Keratinocyte (primary cell): Measurements from ENCODE around the gene PDCD11. TPM values are rescaled to one million over a fixed set of nuclear protein-coding genes. Genes with fewer than 3 reads are reported as not detected.
"Not testable (repeated sequence)": the region's sequence is repeated elsewhere in the genome, so short reads cannot be mapped to it uniquely, and the experiment has no call there.

Experiments used
- DNase-seq: peaks from one replicate; pipeline ENCODE4 v3.0.0-alpha.2; 2011; ENCODE audit warnings: low read depth, missing footprints, low spot score
- FAIRE-seq: peaks from 2 replicates; lab custom pipeline; 2011; peaks lifted over from hg19 to GRCh38; lab: Jason Lieb, UNC
- H2AFZ ChIP-seq: 2 replicates; pipeline ENCODE4 v1.6.0; 2012; ENCODE audit warnings: low read length, control low read depth, inconsistent platforms; ENCODE audit not compliant: control insufficient read depth
- H3K27ac ChIP-seq: 2 replicates; pipeline ENCODE4 v1.5.1; 2011; ENCODE audit warnings: low read length; ENCODE audit not compliant: control insufficient read depth, insufficient read depth
- H3K27me3 ChIP-seq: 3 replicates; pipeline ENCODE4 v1.6.0; 2011; ENCODE audit warnings: low read length; ENCODE audit not compliant: control insufficient read depth, insufficient read depth; ENCODE audit errors: extremely low read depth
- H3K36me3 ChIP-seq, 2 experiments: 2 replicates in 1 of 2; 3 replicates in 1 of 2; pipeline ENCODE4 v1.5.1; 2011; ENCODE audit warnings: low read length in 2 of 2, mild to moderate bottlenecking in 1 of 2; ENCODE audit not compliant: control insufficient read depth in 2 of 2, insufficient read depth in 2 of 2; ENCODE audit errors: extremely low read depth in 1 of 2
- H3K4me1 ChIP-seq: 3 replicates; pipeline ENCODE4 v1.5.1; 2011; ENCODE audit warnings: low read length; ENCODE audit not compliant: control insufficient read depth, insufficient read depth; ENCODE audit errors: extremely low read depth
- H3K4me2 ChIP-seq: 3 replicates; pipeline ENCODE4 v1.6.0; 2011; ENCODE audit warnings: low read depth, low read length; ENCODE audit not compliant: control insufficient read depth, insufficient read depth; ENCODE audit errors: extremely low read depth
- H3K4me3 ChIP-seq, 3 experiments: fragments of 200-600 bp in 1 of 3; sonication (generic) in 1 of 3; 2 replicates in 2 of 3; 3 replicates in 1 of 3; pipeline ENCODE4 v1.5.1; 2011 to 2016; ENCODE audit warnings: low read length in 3 of 3, mild to moderate bottlenecking in 3 of 3, control low read depth in 2 of 3, inconsistent platforms in 1 of 3, low read depth in 1 of 3, mixed read lengths in 1 of 3, mixed run types in 1 of 3, moderate library complexity in 1 of 3; ENCODE audit not compliant: control insufficient read depth in 2 of 3, insufficient read depth in 2 of 3; ENCODE audit errors: extremely low read depth in 1 of 3
- H3K79me2 ChIP-seq: 2 replicates; pipeline ENCODE4 v1.6.0; 2012; ENCODE audit warnings: low read length; ENCODE audit not compliant: control insufficient read depth, insufficient read depth
- H3K9ac ChIP-seq: 3 replicates; pipeline ENCODE4 v1.6.0; 2011; ENCODE audit warnings: low read length; ENCODE audit not compliant: control insufficient read depth, insufficient read depth; ENCODE audit errors: extremely low read depth
- H3K9me1 ChIP-seq: 3 replicates; pipeline ENCODE4 v1.6.0; 2011; ENCODE audit warnings: low read length; ENCODE audit not compliant: control insufficient read depth, insufficient read depth; ENCODE audit errors: extremely low read depth
- H3K9me3 ChIP-seq: 2 replicates; pipeline ENCODE4 v1.5.1; 2012; ENCODE audit warnings: low read depth, low read length; ENCODE audit not compliant: control insufficient read depth
- H4K20me1 ChIP-seq: 3 replicates; pipeline ENCODE4 v1.6.0; 2011; ENCODE audit warnings: low read length; ENCODE audit not compliant: control insufficient read depth, insufficient read depth; ENCODE audit errors: extremely low read depth
- EZH2 ChIP-seq: IDR thresholded peaks from one replicate; pipeline ENCODE4 v1.6.1; 2012; ENCODE audit warnings: inconsistent platforms, mild to moderate bottlenecking, low read length, moderate library complexity
- dilution Hi-C: fragments of 300-500 bp; cut with MboI; formaldehyde crosslinking; loops from one replicate; pipeline ENCODE4 v1.7.0; 2020; ENCODE audit warnings: low sequenced_read_pairs; ENCODE audit not compliant: extremely low pct_ligation_motif_present
- polyA plus RNA-seq, 5 experiments: library from polyadenylated mRNA; depleted of rRNA in 3 of 5; stranded (reverse) in 3 of 5; stranded (forward) in 1 of 5; unstranded in 1 of 5; fragments of >200 nt; gene quantifications; 1 replicate in 1 of 5; 2 replicates in 3 of 5; 3 replicates in 1 of 5; pipeline versions ENCODE4 v1.2.1 to v1.2.3, GENCODE V29; 2011 to 2012; ENCODE audit warnings: missing spikeins in 2 of 5, low read depth in 1 of 5, low replicate concordance in 1 of 5
- TF ChIP-seq, protein P1 (sequence below), 3 experiments: IDR thresholded peaks in 1 of 3; conservative IDR thresholded peaks in 1 of 3; optimal IDR thresholded peaks in 1 of 3; 2 replicates in 2 of 3; 3 replicates in 1 of 3; pipeline versions ENCODE3 to v1.5.1; 2011; ENCODE audit warnings: low read length in 3 of 3, mild to moderate bottlenecking in 3 of 3, moderate library complexity in 2 of 3, control low read depth in 1 of 3, inconsistent platforms in 1 of 3; ENCODE audit not compliant: insufficient read depth in 2 of 3; ENCODE audit errors: extremely low read depth in 1 of 3

Gene PDCD11
- polyA plus RNA-seq, 1 donor (not counting 4 experiments of a cell fraction or from before 2014, with no cell fraction given): 28.6 TPM

DNA sequence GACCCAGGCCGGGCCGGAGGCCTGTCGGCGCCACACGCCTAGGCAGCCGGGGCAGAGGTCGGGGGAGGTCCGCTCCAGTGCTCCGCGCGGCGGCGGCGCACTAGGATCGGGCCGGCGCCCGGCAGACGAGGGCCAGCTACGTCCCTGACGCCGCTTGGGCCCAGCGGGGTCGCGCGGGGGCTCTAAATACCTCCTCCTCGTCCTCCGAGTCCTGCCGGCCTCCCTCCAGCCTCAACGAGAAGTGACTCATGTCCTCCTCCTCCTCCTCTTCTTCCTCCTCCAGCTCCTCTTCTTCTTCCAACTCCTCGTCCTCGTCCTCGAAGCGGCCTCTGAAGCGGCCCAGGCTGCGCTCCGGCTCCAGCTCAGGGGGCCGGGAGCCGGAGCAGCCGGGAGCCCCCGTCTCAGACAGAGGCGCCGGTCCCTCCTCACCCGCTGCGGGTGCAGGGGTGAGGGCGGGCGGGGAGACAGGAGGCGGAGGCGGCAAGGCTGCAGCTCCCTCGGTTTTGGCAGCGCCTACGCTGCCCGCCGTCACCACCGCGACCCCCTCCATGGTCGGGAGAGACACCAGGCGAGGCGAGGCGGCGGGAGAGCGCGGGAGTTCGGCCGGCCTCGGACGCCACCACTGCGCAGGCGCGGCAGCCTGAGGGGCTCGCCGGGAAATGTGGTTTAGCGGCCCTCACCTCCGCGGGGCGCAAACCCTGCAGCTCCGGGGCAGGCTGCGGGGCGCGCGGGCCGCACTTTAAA lies 45.7 kb upstream of the PDCD11 start, which contains the start of gene PCGF6:
Gene PCGF6, minus strand, starts transcription at position 624 of the 744 bp plus-strand sequence. Its CDS starts 74 bp downstream, at position 550.
- dilution Hi-C loops: no loop called here
- no peak for DNase-seq

DNA sequence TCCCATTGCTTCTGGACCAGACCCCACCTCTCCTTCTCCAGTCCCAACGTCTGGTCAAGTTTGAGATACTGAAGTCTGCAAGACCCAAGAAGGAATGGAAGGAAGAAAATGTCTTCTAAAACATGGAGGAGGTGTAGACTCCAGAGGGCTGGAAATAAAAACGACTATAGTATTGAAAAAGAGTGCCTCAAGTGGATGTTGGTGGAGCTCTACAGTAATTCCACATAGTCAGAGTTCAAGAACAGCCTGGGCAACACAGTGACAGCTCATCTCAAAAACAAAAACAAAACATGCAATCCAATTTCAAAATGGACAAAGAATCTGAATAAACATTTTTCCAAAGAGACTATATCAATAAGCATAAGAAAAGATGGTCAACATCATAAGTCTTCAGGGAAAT lies 43.1 kb upstream of the PDCD11 start:
- H3K79me2 ChIP-seq: peaks cover 11% of the 10 kb centered on the region
- no peaks in the 10 kb centered on the region for H3K9me3 ChIP-seq
- H3K4me3 ChIP-seq: no peak overlapping the region
- DNase-seq: no peak
- H3K36me3 ChIP-seq: no peaks in the 10 kb centered on the region
- FAIRE-seq: no peak
- peaks cover 6% of the 10 kb centered on the region for H3K4me1 ChIP-seq
- no peak overlapping the region for H3K4me2 ChIP-seq
- no peaks in the 10 kb centered on the region for H3K27me3 ChIP-seq
- dilution Hi-C loops: no loop called here
- TF ChIP-seq, protein P1, sequence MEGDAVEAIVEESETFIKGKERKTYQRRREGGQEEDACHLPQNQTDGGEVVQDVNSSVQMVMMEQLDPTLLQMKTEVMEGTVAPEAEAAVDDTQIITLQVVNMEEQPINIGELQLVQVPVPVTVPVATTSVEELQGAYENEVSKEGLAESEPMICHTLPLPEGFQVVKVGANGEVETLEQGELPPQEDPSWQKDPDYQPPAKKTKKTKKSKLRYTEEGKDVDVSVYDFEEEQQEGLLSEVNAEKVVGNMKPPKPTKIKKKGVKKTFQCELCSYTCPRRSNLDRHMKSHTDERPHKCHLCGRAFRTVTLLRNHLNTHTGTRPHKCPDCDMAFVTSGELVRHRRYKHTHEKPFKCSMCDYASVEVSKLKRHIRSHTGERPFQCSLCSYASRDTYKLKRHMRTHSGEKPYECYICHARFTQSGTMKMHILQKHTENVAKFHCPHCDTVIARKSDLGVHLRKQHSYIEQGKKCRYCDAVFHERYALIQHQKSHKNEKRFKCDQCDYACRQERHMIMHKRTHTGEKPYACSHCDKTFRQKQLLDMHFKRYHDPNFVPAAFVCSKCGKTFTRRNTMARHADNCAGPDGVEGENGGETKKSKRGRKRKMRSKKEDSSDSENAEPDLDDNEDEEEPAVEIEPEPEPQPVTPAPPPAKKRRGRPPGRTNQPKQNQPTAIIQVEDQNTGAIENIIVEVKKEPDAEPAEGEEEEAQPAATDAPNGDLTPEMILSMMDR (optimal IDR thresholded peaks at IDR 0.05 in 1 of 3, IDR thresholded peaks at IDR 0.05 in 1 of 3, conservative IDR thresholded peaks at IDR 0.05 in 1 of 3; ENCODE audit: extremely low read depth in 1 of 3, insufficient read depth in 2 of 3, low read length in 3 of 3): no peak
- TF ChIP-seq EZH2: no peak
- H4K20me1 ChIP-seq: no peaks in the 10 kb centered on the region
- no peaks in the 10 kb centered on the region for H3K9me1 ChIP-seq
- no peak overlapping the region for H2AFZ ChIP-seq
- H3K27ac ChIP-seq: no peak overlapping the region
- no peak overlapping the region for H3K9ac ChIP-seq

More for the DNA sequence above, 45.7 kb upstream of the PDCD11 start, which contains the start of gene PCGF6:
- peaks cover 3 to 7% of the 10 kb centered on the region in 2 experiments for H3K36me3 ChIP-seq
- TF ChIP-seq, protein P1 (optimal IDR thresholded peaks at IDR 0.05 in 1 of 3, IDR thresholded peaks at IDR 0.05 in 1 of 3, conservative IDR thresholded peaks at IDR 0.05 in 1 of 3; ENCODE audit: extremely low read depth in 1 of 3, insufficient read depth in 2 of 3, low read length in 3 of 3): peak in 1 of 3 experiments; percentile 13
- no peak for TF ChIP-seq EZH2
- peak within 1 kb of the TSS; percentile 81 for H3K9ac ChIP-seq
- no peak for FAIRE-seq
- peak within 1 kb of the TSS; percentile 70 to 86 (median 82) for H3K4me3 ChIP-seq
- peaks cover 6% of the 10 kb centered on the region for H3K4me1 ChIP-seq
- H4K20me1 ChIP-seq: no peaks in the 10 kb centered on the region
- peak within 1 kb of the TSS; percentile 87 for H3K4me2 ChIP-seq
- H3K9me3 ChIP-seq: no peaks in the 10 kb centered on the region
- peaks cover 11% of the 10 kb centered on the region for H3K79me2 ChIP-seq
- H3K27me3 ChIP-seq: no peaks in the 10 kb centered on the region
- H3K9me1 ChIP-seq: no peaks in the 10 kb centered on the region
- H2AFZ ChIP-seq: peak within 1 kb of the TSS; percentile 90
- H3K27ac ChIP-seq: peak within 1 kb of the TSS; percentile 58

DNA sequence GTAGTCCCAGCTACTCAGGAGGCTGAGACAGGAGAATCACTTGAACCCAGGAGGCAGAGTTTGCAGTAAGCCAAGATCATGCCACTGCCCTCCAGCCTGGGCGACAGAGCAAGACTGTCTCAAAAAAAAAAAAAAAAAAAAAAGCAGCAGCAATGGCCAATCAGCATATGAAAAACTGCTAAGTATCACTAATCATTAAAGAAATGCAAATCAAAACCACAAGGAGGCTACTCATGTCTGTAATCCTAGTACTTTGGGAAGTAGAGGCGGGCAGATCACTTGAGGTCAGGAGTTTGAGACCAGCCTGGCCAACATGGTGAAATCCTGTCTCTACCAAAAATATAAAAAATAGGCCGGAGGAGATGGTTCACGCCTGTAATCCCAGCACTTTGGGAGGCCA lies 41.9 kb upstream of the PDCD11 start:
- H2AFZ ChIP-seq, H3K9me3 ChIP-seq, H3K4me3 ChIP-seq, H3K27ac ChIP-seq, H3K4me2 ChIP-seq, DNase-seq, H4K20me1 ChIP-seq, H3K9ac ChIP-seq, dilution Hi-C loops, H3K27me3 ChIP-seq, H3K9me1 ChIP-seq, FAIRE-seq, H3K36me3 ChIP-seq, H3K4me1 ChIP-seq, H3K79me2 ChIP-seq: not testable (repeated sequence)
